Thyroid gland (tissue), 4 donors: Measurements from ENCODE around the gene SAT1.

Experiments used
- POLR2A ChIP-seq, 2 donors: fragments of 450-650 bp; IDR thresholded peaks; one replicate each; pipeline ENCODE4 v1.6.1; 2017; ENCODE audit warnings: antibody characterized with exemption in 2 of 2, mild to moderate bottlenecking in 2 of 2, moderate library complexity in 1 of 2
- TF ChIP-seq, protein P1 (sequence below), 6 experiments: fragments of 200-600 bp in 3 of 6; fragments of 450-650 bp in 3 of 6; sonication (generic) in 3 of 6; IDR thresholded peaks; one replicate each; pipeline ENCODE4 v1.5.1; 2016 to 2019; ENCODE audit warnings: antibody characterized with exemption in 6 of 6, mild to moderate bottlenecking in 2 of 6, inconsistent platforms in 1 of 6, moderate library complexity in 1 of 6

DNA sequence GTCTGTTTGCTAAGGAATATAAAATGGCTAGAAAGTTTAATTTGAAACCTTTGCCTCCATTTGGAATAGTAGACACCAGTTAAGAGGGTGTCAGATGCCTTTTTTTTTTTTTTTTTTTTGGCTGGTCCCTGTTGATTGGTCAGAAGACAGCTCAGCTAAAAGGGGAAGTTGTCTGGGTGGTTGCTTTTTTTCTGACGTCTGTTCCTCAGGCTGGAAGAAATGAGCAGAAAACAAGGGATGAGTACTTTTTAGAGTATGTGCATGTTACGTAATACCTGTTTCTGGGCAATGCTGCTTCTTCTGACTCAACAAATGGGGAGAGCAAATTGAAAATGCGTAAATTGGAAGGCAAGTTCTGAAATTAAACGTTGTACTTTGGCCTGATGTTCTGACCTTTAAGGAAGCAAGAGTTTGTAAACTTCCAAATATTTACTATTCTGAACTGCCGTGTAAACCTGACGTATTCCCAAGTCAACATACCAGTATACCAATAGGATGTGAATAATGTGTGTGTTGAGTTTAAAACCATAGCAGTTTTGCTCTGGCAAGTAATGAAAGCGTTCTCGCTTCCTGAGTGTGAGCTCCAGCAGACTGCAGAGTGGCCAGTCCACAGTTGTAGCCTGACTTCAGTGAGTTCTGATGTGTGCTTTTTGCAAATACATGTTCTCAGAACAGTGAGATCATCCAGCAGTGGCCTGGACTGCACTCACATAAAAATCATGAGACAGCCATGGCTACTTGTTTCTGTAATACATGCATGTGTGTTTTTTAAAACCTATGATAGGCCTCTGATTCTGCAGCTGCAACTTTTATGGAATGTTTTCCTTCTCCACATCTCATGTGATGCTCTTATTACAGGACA lies 1.7 kb downstream of the SAT1 start:
- TF ChIP-seq, protein P1, sequence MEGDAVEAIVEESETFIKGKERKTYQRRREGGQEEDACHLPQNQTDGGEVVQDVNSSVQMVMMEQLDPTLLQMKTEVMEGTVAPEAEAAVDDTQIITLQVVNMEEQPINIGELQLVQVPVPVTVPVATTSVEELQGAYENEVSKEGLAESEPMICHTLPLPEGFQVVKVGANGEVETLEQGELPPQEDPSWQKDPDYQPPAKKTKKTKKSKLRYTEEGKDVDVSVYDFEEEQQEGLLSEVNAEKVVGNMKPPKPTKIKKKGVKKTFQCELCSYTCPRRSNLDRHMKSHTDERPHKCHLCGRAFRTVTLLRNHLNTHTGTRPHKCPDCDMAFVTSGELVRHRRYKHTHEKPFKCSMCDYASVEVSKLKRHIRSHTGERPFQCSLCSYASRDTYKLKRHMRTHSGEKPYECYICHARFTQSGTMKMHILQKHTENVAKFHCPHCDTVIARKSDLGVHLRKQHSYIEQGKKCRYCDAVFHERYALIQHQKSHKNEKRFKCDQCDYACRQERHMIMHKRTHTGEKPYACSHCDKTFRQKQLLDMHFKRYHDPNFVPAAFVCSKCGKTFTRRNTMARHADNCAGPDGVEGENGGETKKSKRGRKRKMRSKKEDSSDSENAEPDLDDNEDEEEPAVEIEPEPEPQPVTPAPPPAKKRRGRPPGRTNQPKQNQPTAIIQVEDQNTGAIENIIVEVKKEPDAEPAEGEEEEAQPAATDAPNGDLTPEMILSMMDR (IDR thresholded peaks at IDR 0.05) = no peak
- TF ChIP-seq POLR2A (IDR thresholded peaks at IDR 0.05) = peak in 1 of 2 donors; percentile 27
